Measurements from ENCODE around the gene HHIPL2. TPM values are rescaled to one million over a fixed set of nuclear protein-coding genes. Genes with fewer than 3 reads are reported as not detected.

HHIPL2 gene
- polyA plus RNA-seq, 2 donors, result 0.06 to 0.22 TPM

DNA sequence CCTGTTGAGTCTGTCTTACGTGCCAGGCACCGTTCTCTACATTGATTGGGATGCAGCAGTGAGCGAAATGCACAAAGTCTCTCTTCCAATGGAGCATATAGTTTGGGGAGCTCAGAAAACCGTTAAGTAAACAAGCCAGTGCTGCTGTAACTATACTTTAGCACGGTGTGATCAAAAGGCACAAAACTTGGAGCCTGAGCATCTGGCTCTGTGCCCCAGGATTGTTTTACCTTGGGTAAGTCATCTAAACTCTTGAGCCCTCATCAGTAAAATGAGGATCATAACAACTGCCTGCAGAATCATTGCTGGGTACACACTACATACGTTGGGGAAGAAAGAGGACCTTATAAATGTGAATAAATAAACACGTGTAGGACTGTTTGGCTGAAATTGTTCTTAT lies 1.8 kb downstream of the HHIPL2 start:
- Histone ChIP-seq H3K27me3 (ENCODE audit: control insufficient read depth in 1 of 2, insufficient read depth in 2 of 2, low read length in 2 of 2) (peaks cover 0 to 5% of the 10 kb centered on the region in 2 donors), H3K27ac (ENCODE audit: low read depth in 2 of 2, low read length in 1 of 2) (no peak overlapping the region), H3K36me3 (ENCODE audit: control insufficient read depth in 2 of 2, insufficient read depth in 2 of 2, low read length in 1 of 2) (no peaks in the 10 kb centered on the region), H3K4me1 (ENCODE audit: control insufficient read depth in 2 of 2, insufficient read depth in 2 of 2, low read length in 1 of 2) (peaks cover 0 to 3% of the 10 kb centered on the region in 2 donors), H3K9me3 (ENCODE audit: control insufficient read depth in 2 of 2, insufficient read depth in 1 of 2, low read depth in 1 of 2, low read length in 1 of 2) (no peaks in the 10 kb centered on the region), H3K4me3 (ENCODE audit: low read depth in 1 of 2, low read length in 2 of 2) (no peak overlapping the region)
- WGBS, 2 donors, result 45 to 58% methylated on average over 7 of the region's 7 CpGs

GRCh38 chr1:222543817-222544216 lies 4.1 kb downstream of the HHIPL2 start:
- Histone ChIP-seq H3K9me3 (ENCODE audit: control insufficient read depth in 2 of 2, insufficient read depth in 1 of 2, low read depth in 1 of 2, low read length in 1 of 2) (no peaks in the 10 kb centered on the region), H3K27me3 (ENCODE audit: control insufficient read depth in 1 of 2, insufficient read depth in 2 of 2, low read length in 2 of 2) (peaks cover 0 to 5% of the 10 kb centered on the region in 2 donors), H3K4me3 (ENCODE audit: low read depth in 1 of 2, low read length in 2 of 2) (no peak overlapping the region), H3K27ac (ENCODE audit: low read depth in 2 of 2, low read length in 1 of 2) (no peak overlapping the region), H3K4me1 (ENCODE audit: control insufficient read depth in 2 of 2, insufficient read depth in 2 of 2, low read length in 1 of 2) (no peaks in the 10 kb centered on the region), H3K36me3 (ENCODE audit: control insufficient read depth in 2 of 2, insufficient read depth in 2 of 2, low read length in 1 of 2) (no peaks in the 10 kb centered on the region)
- WGBS, 2 donors, result 89 to 93% methylated on average over 21 of the region's 21 CpGs

DNA sequence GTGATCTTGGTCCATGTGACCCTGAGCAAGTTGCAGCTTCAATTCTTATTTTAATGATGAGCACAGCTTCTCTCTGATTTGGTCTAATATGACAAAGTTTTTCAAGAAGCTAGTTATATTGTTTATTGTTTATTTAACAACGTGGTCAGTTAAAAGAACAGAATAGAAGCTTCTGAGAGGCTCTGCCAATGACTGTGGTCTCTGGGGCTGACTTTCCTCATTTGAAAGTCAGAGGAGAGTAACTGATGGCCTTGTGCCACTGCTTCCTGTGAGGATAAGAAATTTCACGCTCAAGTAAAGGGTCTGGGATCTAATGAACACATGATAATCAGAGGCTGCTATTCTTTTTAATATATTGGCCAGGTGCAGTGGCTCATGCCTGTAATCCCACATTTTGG lies 7.3 kb downstream of the HHIPL2 start:
- 38 to 51% methylated on average over 2 of the region's 2 CpGs for WGBS, 2 donors
- Histone ChIP-seq H3K27ac (ENCODE audit: low read depth in 2 of 2, low read length in 1 of 2) (no peak overlapping the region), H3K9me3 (ENCODE audit: control insufficient read depth in 2 of 2, insufficient read depth in 1 of 2, low read depth in 1 of 2, low read length in 1 of 2) (no peaks in the 10 kb centered on the region), H3K27me3 (ENCODE audit: control insufficient read depth in 1 of 2, insufficient read depth in 2 of 2, low read length in 2 of 2) (peaks cover 0 to 5% of the 10 kb centered on the region in 2 donors), H3K36me3 (ENCODE audit: control insufficient read depth in 2 of 2, insufficient read depth in 2 of 2, low read length in 1 of 2) (no peaks in the 10 kb centered on the region), H3K4me3 (ENCODE audit: low read depth in 1 of 2, low read length in 2 of 2) (no peak overlapping the region), H3K4me1 (ENCODE audit: control insufficient read depth in 2 of 2, insufficient read depth in 2 of 2, low read length in 1 of 2) (no peaks in the 10 kb centered on the region)

DNA sequence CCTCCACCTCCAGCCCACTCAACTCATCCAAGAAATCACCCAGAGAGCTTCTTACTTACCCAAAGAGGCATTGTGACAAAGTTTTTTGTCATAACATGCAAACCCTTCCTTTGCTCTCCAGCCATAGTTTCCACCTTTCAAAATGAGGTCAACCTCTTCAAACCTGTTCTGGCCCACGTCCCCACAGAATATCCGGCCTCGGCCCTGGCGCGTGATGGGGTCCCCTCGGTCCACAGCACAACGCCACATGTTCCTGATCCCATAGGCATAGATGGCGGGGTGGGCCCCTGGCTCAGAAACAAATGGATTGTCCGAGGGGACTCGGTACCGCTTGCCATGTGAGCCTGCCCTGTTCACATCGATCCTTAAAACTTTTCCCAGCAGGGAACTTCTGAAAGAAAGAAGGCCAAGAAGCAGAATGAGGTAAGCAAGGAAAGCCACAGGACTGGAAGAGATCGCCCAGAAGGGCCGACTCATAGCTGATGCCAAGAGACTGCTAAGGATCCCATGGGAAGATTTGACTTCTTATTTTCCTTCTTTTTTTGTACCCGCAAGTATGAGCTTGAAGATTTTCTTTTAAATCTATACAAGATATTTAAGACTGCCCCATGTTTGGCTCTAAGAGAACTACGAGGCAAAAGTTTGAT lies 7.8 kb downstream of the HHIPL2 start:
- Histone ChIP-seq H3K27me3 (ENCODE audit: control insufficient read depth in 1 of 2, insufficient read depth in 2 of 2, low read length in 2 of 2) (peaks cover 0 to 5% of the 10 kb centered on the region in 2 donors), H3K27ac (ENCODE audit: low read depth in 2 of 2, low read length in 1 of 2) (no peak overlapping the region), H3K9me3 (ENCODE audit: control insufficient read depth in 2 of 2, insufficient read depth in 1 of 2, low read depth in 1 of 2, low read length in 1 of 2) (no peaks in the 10 kb centered on the region), H3K4me3 (ENCODE audit: low read depth in 1 of 2, low read length in 2 of 2) (no peak overlapping the region), H3K36me3 (ENCODE audit: control insufficient read depth in 2 of 2, insufficient read depth in 2 of 2, low read length in 1 of 2) (no peaks in the 10 kb centered on the region), H3K4me1 (ENCODE audit: control insufficient read depth in 2 of 2, insufficient read depth in 2 of 2, low read length in 1 of 2) (no peaks in the 10 kb centered on the region)
- 77 to 88% methylated on average over 16 of the region's 16 CpGs for WGBS, 2 donors

DNA sequence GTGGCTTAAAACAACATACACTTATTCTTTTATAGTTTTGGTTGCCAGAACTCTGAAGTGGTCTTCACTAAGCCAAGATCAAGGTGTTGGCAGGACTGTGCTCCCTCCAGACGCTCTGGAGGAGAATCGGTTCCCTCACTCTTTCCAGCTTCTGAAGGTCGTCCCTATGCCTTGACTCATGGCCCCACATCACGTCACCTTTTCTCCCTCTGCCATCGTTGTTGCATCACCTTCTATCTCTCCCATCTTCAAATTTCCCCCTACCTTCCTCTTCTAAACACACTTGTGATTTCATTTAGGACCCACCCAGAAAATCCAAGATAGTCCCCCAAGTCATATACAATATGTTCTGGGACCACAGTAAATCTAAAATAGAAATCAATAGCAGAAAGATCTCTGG lies 12.4 kb downstream of the HHIPL2 start:
- 88 to 91% methylated on average over 5 of the region's 5 CpGs for WGBS, 2 donors
- no peaks in the 10 kb centered on the region for H3K36me3 ChIP-seq (ENCODE audit: control insufficient read depth in 2 of 2, insufficient read depth in 2 of 2, low read length in 1 of 2)
- no peaks in the 10 kb centered on the region for H3K27me3 ChIP-seq (ENCODE audit: control insufficient read depth in 1 of 2, insufficient read depth in 2 of 2, low read length in 2 of 2)
- no peak overlapping the region for H3K4me3 ChIP-seq (ENCODE audit: low read depth in 1 of 2, low read length in 2 of 2)
- H3K27ac ChIP-seq (ENCODE audit: low read depth in 2 of 2, low read length in 1 of 2), result no peak overlapping the region
- no peaks in the 10 kb centered on the region for H3K9me3 ChIP-seq (ENCODE audit: control insufficient read depth in 2 of 2, insufficient read depth in 1 of 2, low read depth in 1 of 2, low read length in 1 of 2)
- H3K4me1 ChIP-seq (ENCODE audit: control insufficient read depth in 2 of 2, insufficient read depth in 2 of 2, low read length in 1 of 2), result no peaks in the 10 kb centered on the region

DNA sequence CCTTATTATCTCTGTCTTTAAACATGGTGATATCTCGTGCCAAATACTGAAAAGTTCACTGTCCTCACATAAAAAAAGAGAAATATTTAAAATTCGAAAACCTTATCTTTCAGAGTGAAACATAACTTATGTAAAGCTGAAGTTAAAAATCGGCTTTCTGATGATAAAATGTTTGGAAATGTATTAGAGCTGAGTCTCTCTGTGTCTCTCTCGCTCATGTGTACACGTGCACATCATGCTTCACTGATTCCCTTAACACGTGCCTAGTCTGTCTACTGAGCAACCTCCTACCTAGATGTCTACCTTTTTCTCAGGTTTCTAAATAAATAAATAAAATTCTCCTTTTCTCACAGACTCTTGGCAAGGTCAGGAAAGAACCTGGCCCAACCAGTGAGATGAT lies 17.1 kb downstream of the HHIPL2 start:
- Histone ChIP-seq H3K36me3 (ENCODE audit: control insufficient read depth in 2 of 2, insufficient read depth in 2 of 2, low read length in 1 of 2) (no peaks in the 10 kb centered on the region), H3K27me3 (ENCODE audit: control insufficient read depth in 1 of 2, insufficient read depth in 2 of 2, low read length in 2 of 2) (no peaks in the 10 kb centered on the region), H3K27ac (ENCODE audit: low read depth in 2 of 2, low read length in 1 of 2) (no peak overlapping the region), H3K4me1 (ENCODE audit: control insufficient read depth in 2 of 2, insufficient read depth in 2 of 2, low read length in 1 of 2) (no peaks in the 10 kb centered on the region), H3K4me3 (ENCODE audit: low read depth in 1 of 2, low read length in 2 of 2) (no peak overlapping the region), H3K9me3 (ENCODE audit: control insufficient read depth in 2 of 2, insufficient read depth in 1 of 2, low read depth in 1 of 2, low read length in 1 of 2) (no peaks in the 10 kb centered on the region)
- WGBS, 2 donors, result 60 to 78% methylated on average over 6 of the region's 6 CpGs

GRCh38 chr1:222529916-222530315 lies 18.0 kb downstream of the HHIPL2 start:
- H3K36me3 ChIP-seq (ENCODE audit: control insufficient read depth in 2 of 2, insufficient read depth in 2 of 2, low read length in 1 of 2), result no peaks in the 10 kb centered on the region
- H3K4me3 ChIP-seq (ENCODE audit: low read depth in 1 of 2, low read length in 2 of 2), result no peak overlapping the region
- H3K9me3 ChIP-seq (ENCODE audit: control insufficient read depth in 2 of 2, insufficient read depth in 1 of 2, low read depth in 1 of 2, low read length in 1 of 2), result no peaks in the 10 kb centered on the region
- H3K27me3 ChIP-seq (ENCODE audit: control insufficient read depth in 1 of 2, insufficient read depth in 2 of 2, low read length in 2 of 2), result no peaks in the 10 kb centered on the region
- H3K27ac ChIP-seq (ENCODE audit: low read depth in 2 of 2, low read length in 1 of 2), result no peak overlapping the region
- 58 to 64% methylated on average over 3 of the region's 3 CpGs for WGBS, 2 donors
- no peaks in the 10 kb centered on the region for H3K4me1 ChIP-seq (ENCODE audit: control insufficient read depth in 2 of 2, insufficient read depth in 2 of 2, low read length in 1 of 2)

GRCh38 chr1:222529181-222529580 lies 18.7 kb downstream of the HHIPL2 start:
- 85 to 90% methylated on average over 3 of the region's 3 CpGs for WGBS, 2 donors

DNA sequence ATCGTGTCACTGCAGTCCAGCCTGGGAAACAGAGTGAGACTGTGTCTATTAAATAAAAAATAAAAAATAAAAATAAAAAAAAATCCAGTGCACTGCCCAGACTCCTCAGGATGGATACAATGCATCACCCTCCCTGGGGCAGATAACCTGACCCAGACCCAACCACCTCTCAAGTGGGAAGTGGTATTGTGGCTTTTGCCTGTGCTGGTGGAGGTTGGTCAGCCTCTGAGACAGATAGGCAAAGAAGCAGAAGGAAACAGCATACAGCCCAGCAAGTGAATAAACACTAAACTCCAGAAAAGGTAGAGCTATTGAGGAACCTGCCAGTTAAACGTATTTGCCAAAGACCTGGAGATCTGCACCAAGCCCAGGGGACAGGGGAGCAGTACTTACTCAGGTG lies 22.0 kb downstream of the HHIPL2 start:
- Histone ChIP-seq H3K9me3 (ENCODE audit: control insufficient read depth in 2 of 2, insufficient read depth in 1 of 2, low read depth in 1 of 2, low read length in 1 of 2) (peaks cover 0 to 7% of the 10 kb centered on the region in 2 donors), H3K27me3 (ENCODE audit: control insufficient read depth in 1 of 2, insufficient read depth in 2 of 2, low read length in 2 of 2) (no peaks in the 10 kb centered on the region), H3K36me3 (ENCODE audit: control insufficient read depth in 2 of 2, insufficient read depth in 2 of 2, low read length in 1 of 2) (no peaks in the 10 kb centered on the region), H3K4me3 (ENCODE audit: low read depth in 1 of 2, low read length in 2 of 2) (no peak overlapping the region), H3K27ac (ENCODE audit: low read depth in 2 of 2, low read length in 1 of 2) (no peak overlapping the region), H3K4me1 (ENCODE audit: control insufficient read depth in 2 of 2, insufficient read depth in 2 of 2, low read length in 1 of 2) (peaks cover 0 to 3% of the 10 kb centered on the region in 2 donors)
- 67 to 80% methylated on average over 2 of the region's 2 CpGs for WGBS, 2 donors

More at GRCh38 chr1:222529181-222529580, 18.7 kb downstream of the HHIPL2 start:
- H3K9me3 ChIP-seq (ENCODE audit: control insufficient read depth in 2 of 2, insufficient read depth in 1 of 2, low read depth in 1 of 2, low read length in 1 of 2), result no peaks in the 10 kb centered on the region
- H3K36me3 ChIP-seq (ENCODE audit: control insufficient read depth in 2 of 2, insufficient read depth in 2 of 2, low read length in 1 of 2), result no peaks in the 10 kb centered on the region
- H3K4me1 ChIP-seq (ENCODE audit: control insufficient read depth in 2 of 2, insufficient read depth in 2 of 2, low read length in 1 of 2), result no peaks in the 10 kb centered on the region
- no peak overlapping the region for H3K27ac ChIP-seq (ENCODE audit: low read depth in 2 of 2, low read length in 1 of 2)
- H3K27me3 ChIP-seq (ENCODE audit: control insufficient read depth in 1 of 2, insufficient read depth in 2 of 2, low read length in 2 of 2), result no peaks in the 10 kb centered on the region
- no peak overlapping the region for H3K4me3 ChIP-seq (ENCODE audit: low read depth in 1 of 2, low read length in 2 of 2)

- 66 to 69% methylated on average over 3 of the region's 3 CpGs for WGBS, 2 donors
- Histone ChIP-seq H3K4me3 (ENCODE audit: low read depth in 1 of 2, low read length in 2 of 2) (no peak overlapping the region), H3K27me3 (ENCODE audit: control insufficient read depth in 1 of 2, insufficient read depth in 2 of 2, low read length in 2 of 2) (no peaks in the 10 kb centered on the region), H3K36me3 (ENCODE audit: control insufficient read depth in 2 of 2, insufficient read depth in 2 of 2, low read length in 1 of 2) (no peaks in the 10 kb centered on the region), H3K27ac (ENCODE audit: low read depth in 2 of 2, low read length in 1 of 2) (no peak overlapping the region), H3K4me1 (ENCODE audit: control insufficient read depth in 2 of 2, insufficient read depth in 2 of 2, low read length in 1 of 2) (peaks cover 0 to 3% of the 10 kb centered on the region in 2 donors), H3K9me3 (ENCODE audit: control insufficient read depth in 2 of 2, insufficient read depth in 1 of 2, low read depth in 1 of 2, low read length in 1 of 2) (peaks cover 0 to 7% of the 10 kb centered on the region in 2 donors)
Measured at GRCh38 chr1:222523852-222524251, 24.1 kb downstream of the HHIPL2 start.

All from esophagus (tissue), 2 donors.